RPMI7951 (cell line): ENCODE data around the gene SLC38A10. TPM values are rescaled to one million over a fixed set of nuclear protein-coding genes. Genes with fewer than 3 reads are reported as not detected.
A peak's percentile ranks its signal among the peaks of the same experiment; 100 is the strongest.

Experiments
- DNase-seq: peaks from one replicate; pipeline ENCODE4 v3.0.0-alpha.2; 2012; ENCODE audit warnings: low read depth
- total RNA-seq: library from RNA; depleted of rRNA; stranded (reverse); fragments of >200 nt; shearing (Covaris generic); gene quantifications from 2 replicates; pipeline ENCODE4 v1.2.3, GENCODE V29; 2014; rRNA removed

SLC38A10 gene
- total RNA-seq, 1 experiment from 2014 or later, result 24.0 TPM

GRCh38 chr17:81207610-81208581 lies 87.2 kb downstream of the SLC38A10 start:
- peak; percentile 15 for DNase-seq

GRCh38 chr17:81206657-81207056 lies 88.5 kb downstream of the SLC38A10 start:
- DNase-seq, result no peak

- DNase-seq, result no peak
These were observed 88.9 kb downstream of the SLC38A10 start for GRCh38 chr17:81206166-81206565.

- no peak for DNase-seq
These were observed 90.5 kb downstream of the SLC38A10 start for GRCh38 chr17:81204578-81204977.

DNA sequence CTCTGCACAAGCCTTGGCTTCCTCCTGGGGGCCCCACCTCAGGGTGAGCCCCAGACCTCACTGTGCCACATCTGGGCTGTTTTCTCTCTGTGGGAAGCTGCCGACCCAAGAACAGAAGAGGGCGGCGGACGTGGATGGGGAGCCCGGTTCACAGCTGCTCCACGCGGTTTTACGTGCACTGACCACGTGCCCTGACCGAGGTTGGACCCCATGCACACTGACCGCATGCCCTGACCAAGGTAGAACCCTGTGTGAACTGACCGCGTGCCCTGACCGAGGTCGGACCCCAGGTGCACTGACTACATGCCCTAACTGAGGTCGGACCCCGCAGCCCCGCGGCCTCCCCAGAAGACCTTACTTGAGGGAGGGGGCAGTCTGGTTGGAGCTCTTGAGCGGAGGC lies 92.0 kb downstream of the SLC38A10 start:
- no peak for DNase-seq

GRCh38 chr17:81202318-81202717 lies 92.8 kb downstream of the SLC38A10 start:
- DNase-seq, result no peak

GRCh38 chr17:81200695-81201580 lies 94.2 kb downstream of the SLC38A10 start:
- DNase-seq, result peak; percentile 40

DNA sequence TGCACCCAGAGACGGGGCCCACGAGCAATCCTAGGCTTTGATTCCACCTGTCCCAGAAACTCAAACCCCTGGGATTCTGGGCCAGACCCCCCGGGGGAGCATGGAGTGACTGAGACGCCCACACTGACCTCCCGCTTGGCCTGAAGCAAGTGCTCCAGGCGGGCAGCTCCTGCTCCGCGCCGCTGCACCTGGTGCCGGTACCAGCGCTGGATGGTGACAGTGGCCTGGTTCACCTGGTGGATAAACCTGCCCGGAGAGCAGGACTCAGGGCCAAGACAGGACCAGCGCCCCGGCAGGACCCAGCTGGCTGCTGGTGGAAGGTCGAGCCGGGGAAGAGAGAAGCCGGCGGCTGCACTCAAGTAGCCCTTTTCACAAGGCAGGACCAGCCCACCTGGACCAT lies 94.9 kb downstream of the SLC38A10 start:
- DNase-seq, result no peak

- no peak for DNase-seq
These were observed 95.7 kb downstream of the SLC38A10 start for GRCh38 chr17:81199482-81199830.

GRCh38 chr17:81198826-81199481 lies 96.2 kb downstream of the SLC38A10 start:
- no peak for DNase-seq

DNA sequence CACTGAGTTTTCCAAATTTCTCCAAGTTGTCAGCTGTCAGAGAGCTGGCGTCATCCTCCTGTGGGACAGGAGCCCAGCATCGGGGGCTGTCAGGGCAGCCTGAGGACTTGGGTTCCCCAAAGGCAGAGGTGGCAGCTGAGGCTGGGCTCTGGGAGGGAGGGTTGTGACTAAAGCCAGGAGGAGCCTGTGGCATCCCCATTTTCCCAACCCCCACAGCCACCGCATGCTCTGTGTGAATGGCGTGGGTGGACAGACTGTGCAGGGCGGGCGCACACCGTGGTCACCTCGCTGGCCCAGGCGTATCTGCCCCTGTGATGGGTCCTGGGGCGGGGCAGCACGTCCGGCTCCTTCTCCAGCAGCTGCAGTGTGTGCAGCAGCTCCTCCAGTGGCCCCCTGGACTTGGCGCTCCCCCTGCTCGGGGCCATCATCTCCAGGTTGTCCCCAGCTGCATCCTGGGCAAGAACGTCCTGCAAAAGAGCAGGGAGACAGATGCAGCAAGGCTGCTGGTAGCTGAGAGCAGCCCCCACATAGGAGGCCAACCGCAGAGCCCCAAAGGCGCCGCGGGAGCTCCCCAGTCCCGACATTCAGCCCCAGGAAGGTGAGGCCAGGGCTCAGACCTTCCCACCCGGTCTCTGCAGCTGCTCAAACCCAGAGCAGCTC lies 97.1 kb downstream of the SLC38A10 start:
- DNase-seq, result no peak

- no peak for DNase-seq
These were observed 97.7 kb downstream of the SLC38A10 start for GRCh38 chr17:81197409-81197795.

DNA sequence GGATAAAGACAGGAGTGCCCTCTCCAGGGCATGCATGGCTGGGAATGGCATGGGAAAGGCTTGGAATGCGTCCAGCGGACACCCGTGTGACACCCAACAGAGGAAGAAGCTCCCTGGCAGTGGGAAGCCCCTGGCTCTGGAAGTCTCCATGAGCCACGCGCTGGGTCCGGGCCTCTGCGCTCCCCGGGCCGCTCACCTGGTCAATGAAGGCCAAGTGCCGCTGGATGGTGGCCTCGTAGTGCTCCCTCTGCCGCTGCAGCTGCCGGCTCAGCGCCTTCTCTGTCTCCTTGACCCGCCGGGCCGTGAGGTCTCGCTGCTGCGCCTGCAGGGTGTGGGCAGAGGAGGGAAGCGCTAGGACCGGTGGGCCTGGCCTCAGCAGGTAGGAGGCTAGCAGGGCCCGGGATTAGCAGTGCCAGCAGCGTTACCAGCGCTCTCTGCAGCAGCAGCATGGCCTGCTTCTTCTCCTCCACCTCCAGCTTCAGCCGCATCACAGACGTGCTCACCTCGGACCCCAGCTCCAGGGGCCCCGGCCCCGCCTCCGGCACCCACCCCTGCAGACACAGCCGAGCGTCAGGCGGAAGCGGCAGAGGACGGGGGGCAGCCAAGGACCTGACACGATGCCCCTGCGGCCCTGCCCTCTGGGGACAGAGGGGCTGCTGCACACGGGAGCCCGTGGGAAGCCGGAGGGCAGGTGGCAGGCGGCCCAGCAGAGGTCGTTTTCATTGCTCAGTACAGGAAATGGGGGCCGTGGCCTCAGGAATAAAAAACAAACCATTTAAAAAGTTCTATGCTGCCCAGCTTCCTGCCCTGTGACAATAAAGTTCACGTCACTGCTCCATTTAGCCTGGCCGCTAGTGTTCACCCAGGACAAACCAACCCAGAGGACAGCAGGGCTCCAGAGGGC lies 98.3 kb downstream of the SLC38A10 start:
- no peak for DNase-seq

GRCh38 chr17:81195941-81196495 lies 99.1 kb downstream of the SLC38A10 start:
- no peak for DNase-seq

Other genes with a start within 250 kb of the SLC38A10 start
- not detected in 2 replicates for gene PVALEF, start 129.8 kb downstream of the SLC38A10 start, total RNA-seq
- gene AATK, start 129.1 kb downstream of the SLC38A10 start, total RNA-seq, result not detected in 2 replicates
- 7.0 and 9.8 TPM in 2 replicates for gene CEP131, start 72.3 kb downstream of the SLC38A10 start, total RNA-seq
- 6.0 and 8.4 TPM in 2 replicates for gene TEPSIN, start 56.3 kb downstream of the SLC38A10 start, total RNA-seq
- 37.2 and 63.6 TPM in 2 replicates for gene NDUFAF8, start 56.0 kb downstream of the SLC38A10 start, total RNA-seq
- gene BAHCC1, start 100.2 kb upstream of the SLC38A10 start, total RNA-seq, result under 0.01 and 0.36 TPM in 2 replicates
- 1,818 and 2,136 TPM in 2 replicates for gene ACTG1, start 217.5 kb upstream of the SLC38A10 start, total RNA-seq
- not detected in 2 replicates for gene FSCN2, start 233.1 kb upstream of the SLC38A10 start, total RNA-seq